NCI-H2196 treated with DMSO at 0.1 percent for 48 hours (cell line): ENCODE data around the gene EFNB3.
A peak's percentile ranks its signal among the peaks of the same experiment; 100 is the strongest.

ENCODE experiments used
- DNase-seq: peaks from one replicate; lab custom pipeline; 2025; ENCODE audit not compliant: unreplicated experiment; lab: John Stamatoyannopoulos, UW

The EFNB3 gene

DNA sequence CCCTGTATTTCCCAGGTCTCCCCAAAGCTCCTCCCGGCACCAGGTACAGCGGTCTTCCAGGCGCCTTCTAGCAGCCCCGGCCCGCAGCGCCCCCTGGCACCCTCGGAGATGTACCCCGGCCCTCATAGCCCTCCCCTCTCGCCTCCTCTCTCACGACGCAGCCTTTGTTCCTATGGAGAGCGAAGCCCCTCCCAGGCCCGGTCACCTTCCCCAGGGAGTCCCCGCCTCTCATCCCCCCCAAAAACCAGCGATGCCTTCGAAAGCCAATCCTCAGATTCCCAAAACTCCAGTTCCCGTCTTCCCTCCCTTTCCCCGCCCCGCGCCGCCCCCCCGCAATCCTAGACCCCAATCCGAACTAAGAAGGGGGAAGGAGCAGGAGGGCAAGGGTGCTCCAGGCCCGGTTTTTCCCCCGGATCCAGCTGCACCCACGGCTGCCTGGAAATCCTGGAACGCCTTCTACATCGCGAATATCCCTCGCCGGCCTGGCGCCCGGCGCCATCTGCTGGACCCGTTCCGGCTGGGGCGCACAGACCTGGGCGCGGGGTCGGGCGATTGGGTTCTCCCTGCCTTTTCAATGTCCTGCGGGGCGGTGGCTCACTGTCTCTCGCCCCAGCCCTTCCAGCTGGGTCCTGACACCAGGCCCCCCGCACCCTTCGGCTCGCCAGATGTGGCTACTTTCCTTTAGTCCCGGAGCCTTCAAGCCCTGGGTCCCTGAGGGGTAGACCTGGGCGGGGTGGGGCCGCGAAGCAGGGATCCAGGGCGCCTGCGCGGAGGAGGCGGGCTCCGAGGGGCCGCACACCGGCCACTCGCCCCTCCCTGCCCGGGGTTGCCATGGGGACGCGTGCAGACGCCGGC is 12.1 kb downstream of the EFNB3 start, which contains the start of gene DNAH2:
Gene DNAH2 (plus strand): TSS at position 844 of the 855 bp plus-strand sequence. CDS start 1,991 bp downstream, outside the sequence.
- peak; percentile 70 for DNase-seq

- no peak for DNase-seq
Measured at GRCh38 chr17:7717756-7718350, 12.9 kb downstream of the EFNB3 start.

DNA sequence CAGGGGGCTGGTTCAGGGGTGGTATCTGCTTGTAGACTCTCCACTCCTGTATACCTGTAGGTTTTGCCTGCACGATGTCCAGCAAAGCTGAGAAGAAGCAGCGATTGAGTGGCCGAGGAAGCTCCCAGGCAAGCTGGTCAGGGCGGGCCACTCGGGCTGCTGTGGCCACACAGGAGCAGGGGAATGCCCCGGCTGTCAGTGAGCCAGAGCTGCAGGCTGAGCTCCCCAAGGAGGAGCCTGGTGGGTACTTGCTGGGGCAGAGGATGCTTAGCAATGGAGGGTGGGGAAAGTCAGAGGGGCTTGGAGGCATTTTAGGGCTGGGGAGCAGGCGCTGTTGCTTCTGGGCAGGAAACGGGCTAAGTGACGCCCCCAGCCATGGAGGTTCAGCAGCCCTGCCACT is 14.7 kb downstream of the EFNB3 start:
- no peak for DNase-seq

DNA sequence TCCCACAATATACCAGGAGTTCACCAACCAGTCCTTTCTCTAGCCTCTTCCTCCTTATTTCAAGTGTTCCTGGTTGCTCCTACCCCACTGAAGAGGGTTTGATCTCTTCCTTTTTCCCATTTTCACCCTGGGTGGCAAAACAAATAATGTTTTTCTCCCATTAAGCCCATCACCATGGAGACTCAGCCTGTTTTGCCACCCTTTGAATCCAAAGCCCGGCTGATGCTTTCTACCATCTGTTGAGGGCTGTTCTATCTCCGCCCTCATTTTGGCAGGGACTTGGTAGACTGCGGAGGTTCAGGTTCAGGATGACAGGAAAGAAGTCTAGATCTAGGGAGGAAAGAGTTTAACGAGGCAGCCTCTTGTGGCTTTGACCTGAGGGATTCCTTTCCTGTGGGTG is 15.1 kb downstream of the EFNB3 start:
- DNase-seq = no peak

GRCh38 chr17:7721612-7722011 is 16.6 kb downstream of the EFNB3 start:
- DNase-seq = no peak

GRCh38 chr17:7727886-7728285 is 22.9 kb downstream of the EFNB3 start:
- no peak for DNase-seq

GRCh38 chr17:7729816-7730215 is 24.8 kb downstream of the EFNB3 start:
- DNase-seq = no peak

GRCh38 chr17:7732981-7733539 is 28.1 kb downstream of the EFNB3 start:
- no peak for DNase-seq

DNA sequence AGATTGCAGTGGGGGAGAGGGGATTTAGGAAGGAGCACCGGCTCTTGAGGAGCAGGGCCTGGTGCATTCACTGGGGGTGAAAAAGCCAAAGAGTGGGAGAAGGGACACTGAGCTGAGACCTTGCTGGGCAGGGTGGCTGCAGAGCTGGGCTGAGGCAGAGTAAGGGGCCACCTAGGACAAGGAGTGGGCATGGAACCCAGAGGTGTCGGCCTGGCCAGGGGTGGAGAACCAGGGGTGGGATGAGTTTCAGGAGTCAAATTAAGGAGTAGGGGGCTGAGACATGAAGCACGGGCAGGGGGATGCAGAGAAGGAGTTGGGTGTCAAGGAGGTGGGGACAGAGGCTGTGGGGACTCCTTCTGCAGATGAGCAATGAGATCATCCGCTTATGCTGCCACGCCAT is 32.6 kb downstream of the EFNB3 start:
- DNase-seq = no peak

- no peak for DNase-seq
Measured at GRCh38 chr17:7739746-7740145, 34.7 kb downstream of the EFNB3 start.

DNA sequence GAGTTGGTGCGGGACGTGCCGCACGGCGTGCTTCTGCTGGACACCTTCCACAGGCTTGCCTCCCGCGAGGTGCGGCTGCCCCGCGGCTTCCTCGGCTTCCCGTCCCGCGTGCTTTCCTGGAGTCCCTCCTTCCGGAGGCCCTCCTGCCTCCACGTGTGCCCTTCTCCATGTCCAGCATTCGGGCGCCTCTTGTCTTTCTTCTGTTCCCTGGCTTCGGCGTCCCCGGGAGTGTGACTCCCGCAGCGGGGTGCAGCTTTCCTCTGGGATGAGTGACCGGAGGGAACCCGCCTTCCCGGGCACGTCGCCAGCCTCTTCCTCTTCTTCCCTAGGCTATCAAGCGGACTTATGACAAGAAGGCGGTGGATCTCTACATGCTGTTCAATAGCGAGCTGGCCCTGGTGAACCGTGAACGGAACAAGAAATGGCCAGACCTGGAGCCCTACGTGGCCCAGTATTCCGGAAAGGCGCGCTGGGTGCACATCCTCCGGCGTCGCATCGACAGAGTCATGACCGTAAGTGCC is 35.5 kb downstream of the EFNB3 start:
- DNase-seq = no peak

DNA sequence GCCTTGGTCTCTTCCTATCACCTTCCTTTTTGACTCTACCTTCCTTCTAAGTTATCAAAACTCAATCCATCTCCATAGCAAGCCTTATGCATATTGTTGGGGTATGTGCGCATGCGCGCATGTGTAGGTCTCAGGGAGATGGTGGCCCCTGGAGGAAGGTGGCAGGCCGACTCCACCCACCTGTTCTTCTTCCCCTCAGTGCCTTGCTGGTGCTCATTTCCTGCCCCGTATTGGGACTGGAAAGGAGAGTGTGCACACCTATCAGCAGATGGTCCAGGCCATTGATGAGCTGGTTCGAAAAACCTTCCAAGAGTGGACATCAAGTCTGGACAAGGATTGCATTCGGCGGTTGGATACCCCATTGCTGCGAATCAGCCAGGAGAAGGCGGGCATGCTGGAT is 37.7 kb downstream of the EFNB3 start:
- no peak for DNase-seq

DNA sequence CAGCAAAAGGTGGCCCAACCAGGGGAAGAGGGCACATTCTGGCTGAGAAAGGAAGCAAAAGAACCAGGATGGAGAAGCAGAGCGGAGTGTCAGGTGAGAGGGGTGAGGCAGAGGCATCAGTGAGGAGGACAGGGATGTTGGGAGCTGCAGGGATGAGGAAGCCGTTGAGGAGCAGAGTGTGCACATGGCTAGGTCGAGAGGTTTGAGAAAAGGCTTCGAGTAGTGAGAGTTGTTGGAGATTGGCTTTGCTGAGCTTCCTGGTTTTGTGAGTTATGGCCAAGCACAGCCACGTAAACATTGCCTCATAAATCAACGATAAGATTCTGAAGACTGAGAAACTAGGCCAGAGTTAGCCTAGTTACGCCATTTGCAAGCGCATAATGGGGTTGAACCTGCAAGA is 39.4 kb downstream of the EFNB3 start:
- no peak for DNase-seq

- no peak for DNase-seq
Measured at GRCh38 chr17:7745748-7746470, 40.9 kb downstream of the EFNB3 start.

- no peak for DNase-seq
Measured at GRCh38 chr17:7747635-7748071, 42.7 kb downstream of the EFNB3 start.

DNA sequence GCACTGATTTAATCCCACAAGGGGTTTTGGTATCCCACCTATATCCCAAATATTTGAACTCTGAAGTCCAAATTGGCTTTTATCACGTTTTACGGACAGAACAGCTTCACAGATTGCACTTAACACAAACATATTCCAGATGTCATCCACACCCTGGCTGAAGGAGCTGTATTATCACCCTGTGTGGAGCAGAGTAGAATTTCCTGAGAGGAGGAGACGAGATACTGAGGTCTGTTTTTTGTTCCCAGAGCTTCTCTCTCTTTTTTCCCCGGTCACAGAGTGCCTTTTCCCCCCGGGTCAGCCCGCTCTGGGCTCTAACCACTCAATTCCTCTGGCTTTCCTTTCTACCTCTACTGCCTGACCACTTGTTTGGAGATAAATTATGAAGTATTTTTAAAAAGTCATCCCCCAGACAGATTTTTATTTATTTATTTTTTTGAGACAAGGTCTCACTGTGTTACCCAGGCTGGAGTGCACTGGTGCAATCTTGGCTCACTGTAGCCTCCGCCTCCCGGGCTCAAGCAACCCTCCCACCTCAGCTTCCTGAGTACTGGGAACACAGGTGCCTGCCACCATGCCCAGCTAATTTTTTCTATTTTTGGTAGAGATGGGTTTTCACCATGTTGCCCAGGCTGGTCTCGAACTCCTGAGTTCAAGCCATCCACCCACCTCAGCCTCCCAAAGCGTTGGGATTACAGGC is 43.2 kb downstream of the EFNB3 start:
- no peak for DNase-seq

- DNase-seq = no peak
Measured at GRCh38 chr17:7750321-7750821, 45.4 kb downstream of the EFNB3 start.

GRCh38 chr17:7754656-7755055 is 49.7 kb downstream of the EFNB3 start:
- no peak for DNase-seq

DNA sequence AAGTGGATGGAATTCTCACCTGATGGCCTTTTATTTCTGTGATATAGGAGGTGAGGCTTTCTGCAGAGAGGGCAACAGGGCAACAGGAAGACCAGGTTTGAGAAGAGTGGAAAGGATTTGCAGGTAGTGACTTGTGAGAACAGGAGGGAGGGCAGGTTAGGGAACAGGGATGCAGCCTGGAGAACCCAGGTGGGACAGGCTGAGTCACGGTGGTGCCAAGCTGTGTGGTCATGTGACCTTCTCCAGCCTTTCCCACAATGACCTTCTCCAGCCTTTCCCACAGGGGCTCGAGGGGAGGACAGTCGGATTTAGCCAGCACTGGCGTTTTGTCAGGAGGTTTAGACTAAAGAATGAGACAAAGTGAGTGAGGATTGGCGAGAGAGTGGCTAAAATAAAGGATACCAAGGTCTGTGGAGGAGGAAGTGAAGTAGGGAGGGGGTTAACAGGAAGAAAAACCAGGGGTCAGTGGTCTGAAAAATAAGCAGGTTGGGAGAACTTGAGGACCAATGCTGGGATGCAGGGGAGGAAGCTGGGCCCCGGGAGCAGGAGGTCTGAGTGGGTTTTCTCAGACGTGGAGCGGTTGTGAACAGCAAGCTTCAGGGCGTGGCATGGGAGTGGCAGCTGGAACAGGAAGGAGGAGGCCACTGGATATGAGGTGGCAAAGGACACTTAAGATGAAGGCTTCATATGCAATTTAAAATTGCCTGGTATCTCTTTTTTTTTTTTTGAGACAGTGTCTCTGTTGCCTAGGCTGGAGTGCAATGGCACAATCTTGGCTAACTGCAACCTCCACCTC is 50.3 kb downstream of the EFNB3 start:
- no peak for DNase-seq

DNA sequence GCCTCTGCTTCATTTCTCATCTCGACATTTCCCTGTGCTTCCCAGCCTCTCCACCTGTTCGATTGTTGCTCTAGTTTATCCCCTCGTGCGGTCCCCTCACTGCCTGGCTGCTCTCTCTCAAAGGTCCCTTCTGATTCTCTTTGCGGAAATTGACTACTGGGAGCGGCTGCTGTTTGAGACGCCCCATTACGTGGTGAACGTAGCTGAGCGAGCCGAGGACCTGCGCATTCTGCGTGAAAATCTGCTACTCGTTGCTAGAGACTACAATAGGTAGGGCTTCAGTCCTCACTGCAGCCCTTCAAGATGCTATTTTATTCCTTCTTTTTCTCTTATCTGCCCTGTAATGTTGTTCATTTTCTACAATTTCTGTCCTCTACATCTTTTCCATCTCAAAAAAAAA is 52.0 kb downstream of the EFNB3 start:
- DNase-seq = no peak
